Measurements from ENCODE around the gene KNCN. TPM values are rescaled to one million over a fixed set of nuclear protein-coding genes. Genes with fewer than 3 reads are reported as not detected.

Gene KNCN
- total RNA-seq, 1 donor from 2014 or later, result not detected

GRCh38 chr1:46556822-46557221 is 5.4 kb upstream of the KNCN start:
- no peak for DNase-seq (ENCODE audit: low read depth)
- H3K27me3 ChIP-seq (ENCODE audit: control insufficient read depth, insufficient read depth, low read length), result peaks cover 9% of the 10 kb centered on the region
- no peak overlapping the region for H3K4me3 ChIP-seq (ENCODE audit: low read depth, low read length)
- H3K36me3 ChIP-seq (ENCODE audit: control insufficient read depth, insufficient read depth, low read length), result no peaks in the 10 kb centered on the region
- TF ChIP-seq CTCF (IDR thresholded peaks at IDR 0.05; ENCODE audit: insufficient read depth, low read length, poor library complexity, severe bottlenecking), result no peak

GRCh38 chr1:46555826-46556619 is 4.6 kb upstream of the KNCN start:
- Histone ChIP-seq H3K4me3 (ENCODE audit: low read depth, low read length) (no peak overlapping the region), H3K36me3 (ENCODE audit: control insufficient read depth, insufficient read depth, low read length) (no peaks in the 10 kb centered on the region), H3K27me3 (ENCODE audit: control insufficient read depth, insufficient read depth, low read length) (peaks cover 17% of the 10 kb centered on the region)
- TF ChIP-seq CTCF (IDR thresholded peaks at IDR 0.05; ENCODE audit: insufficient read depth, low read length, poor library complexity, severe bottlenecking), result no peak
- DNase-seq (ENCODE audit: low read depth), result no peak

GRCh38 chr1:46554597-46555381 is 3.3 kb upstream of the KNCN start:
- no peak overlapping the region for H3K4me3 ChIP-seq (ENCODE audit: low read depth, low read length)
- no peaks in the 10 kb centered on the region for H3K36me3 ChIP-seq (ENCODE audit: control insufficient read depth, insufficient read depth, low read length)
- H3K27me3 ChIP-seq (ENCODE audit: control insufficient read depth, insufficient read depth, low read length), result peaks cover 30% of the 10 kb centered on the region
- no peak for DNase-seq (ENCODE audit: low read depth)
- TF ChIP-seq CTCF (IDR thresholded peaks at IDR 0.05; ENCODE audit: insufficient read depth, low read length, poor library complexity, severe bottlenecking), result no peak

- Histone ChIP-seq H3K27me3 (ENCODE audit: control insufficient read depth, insufficient read depth, low read length) (peaks cover 33% of the 10 kb centered on the region), H3K36me3 (ENCODE audit: control insufficient read depth, insufficient read depth, low read length) (no peaks in the 10 kb centered on the region), H3K4me3 (ENCODE audit: low read depth, low read length) (no peak overlapping the region)
- TF ChIP-seq CTCF (IDR thresholded peaks at IDR 0.05; ENCODE audit: insufficient read depth, low read length, poor library complexity, severe bottlenecking), result no peak
- DNase-seq (ENCODE audit: low read depth), result no peak
These were observed 2.8 kb upstream of the KNCN start for GRCh38 chr1:46554236-46554596.

GRCh38 chr1:46553506-46553905 is 2.1 kb upstream of the KNCN start:
- no peaks in the 10 kb centered on the region for H3K36me3 ChIP-seq (ENCODE audit: control insufficient read depth, insufficient read depth, low read length)
- TF ChIP-seq CTCF (IDR thresholded peaks at IDR 0.05; ENCODE audit: insufficient read depth, low read length, poor library complexity, severe bottlenecking), result no peak
- no peak overlapping the region for H3K4me3 ChIP-seq (ENCODE audit: low read depth, low read length)
- peaks cover 33% of the 10 kb centered on the region for H3K27me3 ChIP-seq (ENCODE audit: control insufficient read depth, insufficient read depth, low read length)
- DNase-seq (ENCODE audit: low read depth), result no peak
